ENCODE results near the gene MKRN2. TPM values are rescaled to one million over a fixed set of nuclear protein-coding genes. Genes with fewer than 3 reads are reported as not detected.

Gene MKRN2
- total and polyA plus RNA-seq, 9 of the 15 experiments (the other 6 are each of a cell fraction or from before 2014, with no cell fraction given): 29.4 to 63.2 (median 42.9) TPM

DNA sequence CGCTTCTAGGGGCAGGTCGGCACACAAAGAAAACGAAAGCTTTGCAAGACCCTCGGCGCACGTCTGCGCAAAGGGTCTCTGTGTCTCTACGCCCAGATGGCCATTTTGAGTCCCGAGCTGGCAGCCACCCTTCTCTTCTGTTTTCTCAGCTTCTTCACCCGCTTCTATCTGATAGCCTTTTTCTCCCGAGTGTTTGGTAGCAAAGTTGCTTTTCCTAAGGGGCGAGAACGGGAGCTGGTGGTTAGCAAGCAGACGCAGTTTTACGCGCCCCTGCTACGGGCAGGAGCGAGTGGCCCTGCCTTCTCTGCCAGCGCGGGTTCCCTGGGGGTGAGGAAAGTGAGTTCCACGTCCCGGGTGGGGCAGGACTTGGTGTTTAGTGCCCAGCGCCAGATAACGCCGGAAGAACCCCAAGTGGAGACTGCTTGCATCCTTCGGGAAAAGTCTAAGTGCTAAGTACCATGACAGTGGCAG, 2.9 kb upstream of the MKRN2 start:
- H3K9me3 ChIP-seq (replicated peaks; ENCODE audit: control insufficient read depth, insufficient read depth, low read depth, low read length): no peaks in the 10 kb centered on the region
- H3K9me1 ChIP-seq (ENCODE audit: control insufficient read depth, insufficient read depth, low read length): no peaks in the 10 kb centered on the region
- POLR2A ChIA-PET: interaction anchor here (0.6 to 5.5 kb wide), 10 partner anchors 8 to 195 kb away, joined by 3 to 25 read pairs (median 3); partner anchors contain the start of gene MKRN2OS
- WGBS (ENCODE audit: insufficient coverage, low coverage, missing lambda C conversion rate): 25% methylated on average over 26 of the region's 26 CpGs
- H3K4me1 ChIP-seq (replicated peaks in 1 of 2; ENCODE audit: control insufficient read depth in 2 of 2, insufficient read depth in 2 of 2, low read length in 2 of 2): peaks cover 13 to 17% of the 10 kb centered on the region in 2 experiments
- no TSS peak for BruUV-seq (replicated peaks)
- no peaks in the 10 kb centered on the region for H3K27me3 ChIP-seq (ENCODE audit: control insufficient read depth in 2 of 2, insufficient read depth in 2 of 2, low read length in 2 of 2)
- peak overlapping the region; percentile 94 for H2AFZ ChIP-seq (ENCODE audit: low read depth, low read length)
- H3K27ac ChIP-seq (ENCODE audit: extremely low read depth, low read depth, low read length): peak overlapping the region; percentile 72
- ATAC-seq (no peak), DNase-seq (ENCODE audit: extremely low read depth in 1 of 4, low spot score in 3 of 4) (peak in 1 of 4 experiments; percentile 51), FAIRE-seq (no peak)
- intact Hi-C loops (cut with micrococcal nuclease) (no loop called here), in situ Hi-C loops (cut with MboI) (no loop called here)
- peak overlapping the region; percentile 79 for H3K4me2 ChIP-seq (ENCODE audit: insufficient read depth, low read length)
- H4K20me1 ChIP-seq (replicated peaks; ENCODE audit: control insufficient read depth, insufficient read depth, low read length): peaks cover 14% of the 10 kb centered on the region
- no peaks in the 10 kb centered on the region for H3K36me3 ChIP-seq (ENCODE audit: control insufficient read depth, insufficient read depth, low read length)
- CTCF ChIA-PET (ENCODE audit: low intra/inter-chr PET ratio): no interaction called here
- H3K79me2 ChIP-seq (ENCODE audit: control insufficient read depth, insufficient read depth, low read length): peaks cover 21% of the 10 kb centered on the region
- peak overlapping the region; percentile 82 to 90 for H3K9ac ChIP-seq (ENCODE audit: insufficient read depth in 1 of 2, low read depth in 2 of 2, low read length in 2 of 2)
- H3K4me3 ChIP-seq: peak overlapping the region; percentile 39
- TF ChIP-seq ZEB2 (IDR thresholded peaks at IDR 0.05) (no peak), RBFOX2 (IDR thresholded peaks at IDR 0.05; ENCODE audit: low read depth, low read length) (peak; percentile 72), NCOA6 (IDR thresholded peaks at IDR 0.05) (no peak), RBBP5 (IDR thresholded peaks at IDR 0.05; ENCODE audit: borderline replicate concordance, insufficient read depth, low read length, poor library complexity, severe bottlenecking) (peak; percentile 53), BRCA1 (IDR thresholded peaks at IDR 0.05) (no peak), BRCA1 (CRISPR knock-in tag; IDR thresholded peaks at IDR 0.05) (no peak), SMAD1 (IDR thresholded peaks at IDR 0.05; ENCODE audit: low read depth, low read length, partially characterized antibody) (no peak), TAF9B (IDR thresholded peaks at IDR 0.05; ENCODE audit: partially characterized antibody) (no peak), PHF8 (IDR thresholded peaks at IDR 0.05; ENCODE audit: borderline replicate concordance, low read length) (peak; percentile 41; the same call in 1 of the 2 replicates), TCF3 (CRISPR knock-in tag; IDR thresholded peaks at IDR 0.05) (no peak), ETV6 (IDR thresholded peaks at IDR 0.05; ENCODE audit: borderline replicate concordance in 1 of 2, low read depth in 2 of 2, low read length in 1 of 2) (no peak), ETV6 (CRISPR knock-in tag; IDR thresholded peaks at IDR 0.05; ENCODE audit: borderline replicate concordance) (no peak), MBD2 (IDR thresholded peaks at IDR 0.05; ENCODE audit: borderline replicate concordance, low read depth) (0 out of 2 replicates have a peak, but pooled peaks have one; percentile 33), SREBF1 (IDR thresholded peaks at IDR 0.05; ENCODE audit: borderline replicate concordance, low read depth, low read length) (no peak), CBFB (CRISPR knock-in tag; IDR thresholded peaks at IDR 0.05) (no peak), ZNF695 (CRISPR knock-in tag; IDR thresholded peaks at IDR 0.05) (no peak), YY1 (IDR thresholded peaks at IDR 0.05; ENCODE audit: borderline replicate concordance in 1 of 3, control insufficient read depth in 1 of 3, extremely low read depth in 1 of 3, insufficient read depth in 3 of 3, insufficient read length in 1 of 3, insufficient replicate concordance in 2 of 3, low read depth in 1 of 3, low read length in 2 of 3) (peak in 2 of 3 experiments; percentile 41 to 69), HDAC1 (IDR thresholded peaks at IDR 0.05) (0 out of 4 replicates have a peak, but pooled peaks of 1 of the 2 experiments have one; percentile 30), POLR2G (IDR thresholded peaks at IDR 0.05; ENCODE audit: low read depth, low read length) (peak; percentile 76), CXXC5 (CRISPR knock-in tag; IDR thresholded peaks at IDR 0.05) (peak; percentile 25; the same call in 1 of the 2 replicates), ERF (CRISPR knock-in tag; IDR thresholded peaks at IDR 0.05) (no peak), ZNF589 (CRISPR knock-in tag; IDR thresholded peaks at IDR 0.05; ENCODE audit: low read depth) (0 out of 2 replicates have a peak, but pooled peaks have one; percentile 53)
- TF ChIP-seq, protein P1, sequence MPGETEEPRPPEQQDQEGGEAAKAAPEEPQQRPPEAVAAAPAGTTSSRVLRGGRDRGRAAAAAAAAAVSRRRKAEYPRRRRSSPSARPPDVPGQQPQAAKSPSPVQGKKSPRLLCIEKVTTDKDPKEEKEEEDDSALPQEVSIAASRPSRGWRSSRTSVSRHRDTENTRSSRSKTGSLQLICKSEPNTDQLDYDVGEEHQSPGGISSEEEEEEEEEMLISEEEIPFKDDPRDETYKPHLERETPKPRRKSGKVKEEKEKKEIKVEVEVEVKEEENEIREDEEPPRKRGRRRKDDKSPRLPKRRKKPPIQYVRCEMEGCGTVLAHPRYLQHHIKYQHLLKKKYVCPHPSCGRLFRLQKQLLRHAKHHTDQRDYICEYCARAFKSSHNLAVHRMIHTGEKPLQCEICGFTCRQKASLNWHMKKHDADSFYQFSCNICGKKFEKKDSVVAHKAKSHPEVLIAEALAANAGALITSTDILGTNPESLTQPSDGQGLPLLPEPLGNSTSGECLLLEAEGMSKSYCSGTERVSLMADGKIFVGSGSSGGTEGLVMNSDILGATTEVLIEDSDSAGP (CRISPR knock-in tag; IDR thresholded peaks at IDR 0.05): no peak
